K562 (cell line): Measurements from ENCODE around the gene DGAT2L6. TPM values are rescaled to one million over a fixed set of nuclear protein-coding genes. Genes with fewer than 3 reads are reported as not detected.

Source experiments
- EGR1 ChIP-seq: fragments of 450-650 bp; conservative IDR thresholded peaks from 2 replicates; pipeline ENCODE4 v1.6.1; 2017; ENCODE audit warnings: mild to moderate bottlenecking
- FOXJ2 ChIP-seq: fragments of 200-800 bp; sonication (Bioruptor generic); IDR thresholded peaks from 2 replicates; pipeline ENCODE4 v1.6.1; 2016; ENCODE audit warnings: missing genetic modification characterization, missing compliant biosample characterization
- HLTF ChIP-seq: fragments of 450-650 bp; IDR thresholded peaks from 2 replicates; pipeline ENCODE4 v1.6.1; 2016
- KLF10 ChIP-seq: fragments of 250-450 bp; sonication (Bioruptor Pico); IDR thresholded peaks from 2 replicates; pipeline ENCODE4 v1.6.1; 2021; ENCODE audit warnings: matching md5 sums
- LCOR ChIP-seq: sonication (generic); formaldehyde crosslinking; IDR thresholded peaks from 2 replicates; pipeline ENCODE4 v1.8.0; 2022; ENCODE audit warnings: mild to moderate bottlenecking, missing genetic modification reagents
- MCM5 ChIP-seq: fragments of 450-650 bp; IDR thresholded peaks from 2 replicates; pipeline ENCODE4 v1.6.1; 2016; ENCODE audit warnings: low read depth
- NBN ChIP-seq: fragments of 450-650 bp; IDR thresholded peaks from 2 replicates; pipeline ENCODE4 v1.6.1; 2016; ENCODE audit warnings: low read depth, mild to moderate bottlenecking
- NR2C2 ChIP-seq, 2 experiments: fragments of 200-800 bp in 1 of 2; sonication (Bioruptor generic) in 1 of 2; sonication (generic) in 1 of 2; formaldehyde crosslinking in 1 of 2; IDR thresholded peaks; 2 replicates each; pipeline versions ENCODE4 v1.6.1 to v1.8.0; 2016 to 2022; ENCODE audit warnings: mild to moderate bottlenecking in 1 of 2, missing compliant biosample characterization in 1 of 2, missing genetic modification characterization in 1 of 2, missing genetic modification reagents in 1 of 2
- PHF20 ChIP-seq: fragments of 450-650 bp; IDR thresholded peaks from 2 replicates; pipeline ENCODE4 v1.6.1; 2018; ENCODE audit not compliant: partially characterized antibody
- RBM14 ChIP-seq: fragments of 200-400 bp; formaldehyde crosslinking; IDR thresholded peaks from 2 replicates; pipeline ENCODE4 v1.6.1; 2018; ENCODE audit warnings: low read depth, mild to moderate bottlenecking, low read length, moderate library complexity, borderline replicate concordance; ENCODE audit not compliant: insufficient read depth
- SUPT5H ChIP-seq: fragments of 450-650 bp; IDR thresholded peaks from 2 replicates; pipeline ENCODE4 v1.6.1; 2016
- TAF7 ChIP-seq: fragments of 450-650 bp; IDR thresholded peaks from 2 replicates; pipeline ENCODE4 v1.6.1; 2016; ENCODE audit warnings: missing genetic modification characterization, missing compliant biosample characterization
- TBL1XR1 ChIP-seq, 2 experiments: IDR thresholded peaks; 2 replicates each; pipeline ENCODE4 v1.6.1; 2012; ENCODE audit warnings: improper control_type of control experiment in 2 of 2, low read length in 2 of 2, mild to moderate bottlenecking in 1 of 2
- ZNF197 ChIP-seq: fragments of 200-800 bp; sonication (Bioruptor generic); IDR thresholded peaks from 2 replicates; pipeline ENCODE4 v1.6.1; 2016; ENCODE audit warnings: low read depth, missing genetic modification characterization, missing compliant biosample characterization
- ZNF224 ChIP-seq: sonication (generic); formaldehyde crosslinking; IDR thresholded peaks from 2 replicates; pipeline ENCODE4 v1.8.0; 2022; ENCODE audit warnings: mild to moderate bottlenecking, missing genetic modification reagents
- ZNF79 ChIP-seq: fragments of 250-450 bp; sonication (Bioruptor Pico); IDR thresholded peaks from 2 replicates; pipeline ENCODE4 v1.4.0; 2020; ENCODE audit warnings: low read depth, mild to moderate bottlenecking, moderate library complexity
- polyA plus RNA-seq, 8 experiments: library from polyadenylated mRNA; depleted of rRNA in 4 of 8; stranded (reverse) in 5 of 8; unstranded in 3 of 8; fragments of >200 nt; fragmentation: Nextera tagmentation in 2 of 8; fragmentation: Illumina TruSeq in 1 of 8; extraction: Ambion mirVana in 2 of 8; extraction: Trizol in 1 of 8; gene quantifications; 2 replicates each; pipeline versions ENCODE4 v1.2.1 to v1.2.3, GENCODE V29; 2011 to 2014; ENCODE audit warnings: inconsistent platforms in 1 of 8, missing spikeins in 1 of 8
- total RNA-seq, 7 experiments: library from RNA; depleted of rRNA in 6 of 7; stranded (reverse); fragments of >200 nt in 6 of 7; fragmentation: Illumina TruSeq in 2 of 7; extraction: Trizol in 2 of 7; gene quantifications; 2 replicates each; pipeline versions ENCODE4 v1.2.1 to v1.2.3, GENCODE V29; 2011 to 2021; ENCODE audit warnings: low replicate concordance in 1 of 7
- TF ChIP-seq, protein P1 (sequence below): fragments of 450-650 bp; formaldehyde crosslinking; IDR thresholded peaks from 2 replicates; pipeline ENCODE4 v1.4.0; 2020; ENCODE audit warnings: mild to moderate bottlenecking, moderate library complexity
- TF ChIP-seq, protein P2 (sequence below): fragments of 450-650 bp; formaldehyde crosslinking; IDR thresholded peaks from 2 replicates; pipeline ENCODE4 v1.4.0; 2022; ENCODE audit warnings: missing genetic modification characterization
- TF ChIP-seq, protein P3 (sequence below): fragments of 250-450 bp; sonication (Bioruptor Pico); IDR thresholded peaks from 2 replicates; pipeline ENCODE4 v1.8.0; 2022; ENCODE audit warnings: moderate library complexity, mild to moderate bottlenecking, inconsistent platforms
- TF ChIP-seq, protein P4 (sequence below): fragments of 450-650 bp; IDR thresholded peaks from 2 replicates; pipeline ENCODE4 v1.6.1; 2016; ENCODE audit warnings: low read depth, mild to moderate bottlenecking, moderate library complexity
- TF ChIP-seq, protein P5 (sequence below): IDR thresholded peaks from 2 replicates; pipeline ENCODE4 v1.6.1; 2011; ENCODE audit warnings: borderline replicate concordance, low read depth, mild to moderate bottlenecking, moderate library complexity, low read length; ENCODE audit not compliant: insufficient read depth, poor library complexity, severe bottlenecking

Gene DGAT2L6
- total and polyA plus RNA-seq, 9 of the 15 experiments (the other 6 are each of a cell fraction or from before 2014, with no cell fraction given): not detected

- TF ChIP-seq, protein P1, sequence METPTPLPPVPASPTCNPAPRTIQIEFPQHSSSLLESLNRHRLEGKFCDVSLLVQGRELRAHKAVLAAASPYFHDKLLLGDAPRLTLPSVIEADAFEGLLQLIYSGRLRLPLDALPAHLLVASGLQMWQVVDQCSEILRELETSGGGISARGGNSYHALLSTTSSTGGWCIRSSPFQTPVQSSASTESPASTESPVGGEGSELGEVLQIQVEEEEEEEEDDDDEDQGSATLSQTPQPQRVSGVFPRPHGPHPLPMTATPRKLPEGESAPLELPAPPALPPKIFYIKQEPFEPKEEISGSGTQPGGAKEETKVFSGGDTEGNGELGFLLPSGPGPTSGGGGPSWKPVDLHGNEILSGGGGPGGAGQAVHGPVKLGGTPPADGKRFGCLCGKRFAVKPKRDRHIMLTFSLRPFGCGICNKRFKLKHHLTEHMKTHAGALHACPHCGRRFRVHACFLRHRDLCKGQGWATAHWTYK (CRISPR knock-in tag): no peak
- peak; percentile 73 for TF ChIP-seq SUPT5H
- TF ChIP-seq TBL1XR1 (IDR thresholded peaks at IDR 0.05; ENCODE audit: low read length in 2 of 2): no peak; a peak in 1 of 4 replicates
- TF ChIP-seq KLF10 (CRISPR knock-in tag): no peak
- TF ChIP-seq FOXJ2 (tag): 0 out of 2 replicates have a peak, but pooled peaks have one; percentile 53
- TF ChIP-seq MCM5: no peak
- TF ChIP-seq LCOR (CRISPR knock-in tag): no peak
- peak; percentile 82 for TF ChIP-seq TAF7 (tag)
- TF ChIP-seq ZNF197 (CRISPR knock-in tag): no peak
- TF ChIP-seq, protein P2, sequence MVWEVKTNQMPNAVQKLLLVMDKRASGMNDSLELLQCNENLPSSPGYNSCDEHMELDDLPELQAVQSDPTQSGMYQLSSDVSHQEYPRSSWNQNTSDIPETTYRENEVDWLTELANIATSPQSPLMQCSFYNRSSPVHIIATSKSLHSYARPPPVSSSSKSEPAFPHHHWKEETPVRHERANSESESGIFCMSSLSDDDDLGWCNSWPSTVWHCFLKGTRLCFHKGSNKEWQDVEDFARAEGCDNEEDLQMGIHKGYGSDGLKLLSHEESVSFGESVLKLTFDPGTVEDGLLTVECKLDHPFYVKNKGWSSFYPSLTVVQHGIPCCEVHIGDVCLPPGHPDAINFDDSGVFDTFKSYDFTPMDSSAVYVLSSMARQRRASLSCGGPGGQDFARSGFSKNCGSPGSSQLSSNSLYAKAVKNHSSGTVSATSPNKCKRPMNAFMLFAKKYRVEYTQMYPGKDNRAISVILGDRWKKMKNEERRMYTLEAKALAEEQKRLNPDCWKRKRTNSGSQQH (CRISPR knock-in tag): no peak
- TF ChIP-seq, protein P3, sequence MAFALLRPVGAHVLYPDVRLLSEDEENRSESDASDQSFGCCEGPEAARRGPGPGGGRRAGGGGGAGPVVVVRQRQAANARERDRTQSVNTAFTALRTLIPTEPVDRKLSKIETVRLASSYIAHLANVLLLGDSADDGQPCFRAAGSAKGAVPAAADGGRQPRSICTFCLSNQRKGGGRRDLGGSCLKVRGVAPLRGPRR (CRISPR knock-in tag): no peak
- no peak; the same call in 1 of the 2 replicates for TF ChIP-seq NBN
- no peak for TF ChIP-seq HLTF
- TF ChIP-seq, protein P4, sequence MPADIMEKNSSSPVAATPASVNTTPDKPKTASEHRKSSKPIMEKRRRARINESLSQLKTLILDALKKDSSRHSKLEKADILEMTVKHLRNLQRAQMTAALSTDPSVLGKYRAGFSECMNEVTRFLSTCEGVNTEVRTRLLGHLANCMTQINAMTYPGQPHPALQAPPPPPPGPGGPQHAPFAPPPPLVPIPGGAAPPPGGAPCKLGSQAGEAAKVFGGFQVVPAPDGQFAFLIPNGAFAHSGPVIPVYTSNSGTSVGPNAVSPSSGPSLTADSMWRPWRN: no peak
- TF ChIP-seq, protein P5, sequence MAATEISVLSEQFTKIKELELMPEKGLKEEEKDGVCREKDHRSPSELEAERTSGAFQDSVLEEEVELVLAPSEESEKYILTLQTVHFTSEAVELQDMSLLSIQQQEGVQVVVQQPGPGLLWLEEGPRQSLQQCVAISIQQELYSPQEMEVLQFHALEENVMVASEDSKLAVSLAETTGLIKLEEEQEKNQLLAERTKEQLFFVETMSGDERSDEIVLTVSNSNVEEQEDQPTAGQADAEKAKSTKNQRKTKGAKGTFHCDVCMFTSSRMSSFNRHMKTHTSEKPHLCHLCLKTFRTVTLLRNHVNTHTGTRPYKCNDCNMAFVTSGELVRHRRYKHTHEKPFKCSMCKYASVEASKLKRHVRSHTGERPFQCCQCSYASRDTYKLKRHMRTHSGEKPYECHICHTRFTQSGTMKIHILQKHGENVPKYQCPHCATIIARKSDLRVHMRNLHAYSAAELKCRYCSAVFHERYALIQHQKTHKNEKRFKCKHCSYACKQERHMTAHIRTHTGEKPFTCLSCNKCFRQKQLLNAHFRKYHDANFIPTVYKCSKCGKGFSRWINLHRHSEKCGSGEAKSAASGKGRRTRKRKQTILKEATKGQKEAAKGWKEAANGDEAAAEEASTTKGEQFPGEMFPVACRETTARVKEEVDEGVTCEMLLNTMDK: peak; percentile 90
- TF ChIP-seq ZNF224: no peak
- peak; percentile 91 for TF ChIP-seq PHF20
- peak; percentile 95 for TF ChIP-seq EGR1
- no peak for TF ChIP-seq ZNF79
- no peak for TF ChIP-seq RBM14
- peak; percentile 90 for TF ChIP-seq NR2C2 (CRISPR knock-in tag; IDR thresholded peaks at IDR 0.05)
- TF ChIP-seq NR2C2 (tag; IDR thresholded peaks at IDR 0.05): peak; percentile 99
Observed at GRCh38 chrX:70133303-70134115, 43.8 kb upstream of the DGAT2L6 start, which contains the start of gene IGBP1 (continued).
